HEK293 (cell line): ENCODE measurements around the gene CFAP65.

Source experiments
- CTCF ChIA-PET: fragments of 350-600 bp; formaldehyde crosslinking; extraction: SDS; loops from one replicate; lab custom pipeline; 2021; ENCODE audit warnings: antibody characterized with exemption; lab: Yijun Ruan, JAX
- POLR2A ChIA-PET: fragments of 300-600 bp; formaldehyde crosslinking; extraction: SDS; loops from one replicate; lab custom pipeline; 2020; ENCODE audit warnings: antibody characterized with exemption, inconsistent platforms; lab: Yijun Ruan, JAX
- H3K27ac ChIP-seq: fragments of 200-500 bp; sonication (Bioruptor generic); 2 replicates; pipeline ENCODE4 v1.5.1; 2014; ENCODE audit warnings: low read depth, low read length, control low read depth, inconsistent platforms; ENCODE audit errors: extremely low read depth
- H3K36me3 ChIP-seq, 2 experiments: fragments of 200-500 bp in 1 of 2; sonication (Bioruptor generic) in 1 of 2; 1 replicate in 1 of 2; 2 replicates in 1 of 2; pipeline ENCODE4 v1.5.1; 2014 to 2017; ENCODE audit warnings: inconsistent platforms in 2 of 2, low read length in 2 of 2; ENCODE audit not compliant: control insufficient read depth in 2 of 2, insufficient read depth in 1 of 2
- H3K4me1 ChIP-seq: fragments of 200-500 bp; sonication (Bioruptor generic); 2 replicates; pipeline ENCODE4 v1.5.1; 2014; ENCODE audit warnings: mild to moderate bottlenecking, low read length, inconsistent platforms; ENCODE audit not compliant: control insufficient read depth, insufficient read depth
- H3K4me3 ChIP-seq: 2 replicates; pipeline ENCODE4 v1.5.1; 2011; ENCODE audit warnings: low read depth, mild to moderate bottlenecking, control low read depth, low read length, moderate library complexity
- H3K9me3 ChIP-seq: fragments of 200-500 bp; sonication (Bioruptor generic); 2 replicates; pipeline ENCODE4 v1.5.1; 2014; ENCODE audit warnings: low read depth, low read length, inconsistent platforms; ENCODE audit not compliant: control insufficient read depth, insufficient read depth
- BCL11B ChIP-seq: fragments of 450-650 bp; formaldehyde crosslinking; IDR thresholded peaks from 2 replicates; pipeline ENCODE4 v1.5.1; 2016; ENCODE audit warnings: low read depth, missing biosample characterization, missing genetic modification characterization
- EGR2 ChIP-seq: fragments of 450-650 bp; formaldehyde crosslinking; IDR thresholded peaks from 2 replicates; pipeline ENCODE4 v1.5.1; 2016; ENCODE audit warnings: low read depth, missing biosample characterization, missing genetic modification characterization
- GLI2 ChIP-seq: fragments of 450-650 bp; formaldehyde crosslinking; IDR thresholded peaks from 2 replicates; pipeline ENCODE4; 2017; ENCODE audit warnings: missing biosample characterization, missing genetic modification characterization, low read depth, borderline replicate concordance
- GLIS1 ChIP-seq: fragments of 450-650 bp; formaldehyde crosslinking; IDR thresholded peaks from 2 replicates; pipeline ENCODE4 v1.5.1; 2016; ENCODE audit warnings: missing biosample characterization, missing genetic modification characterization
- GLIS2 ChIP-seq: fragments of 450-650 bp; formaldehyde crosslinking; IDR thresholded peaks from 2 replicates; pipeline ENCODE4 v1.5.1; 2016; ENCODE audit warnings: missing biosample characterization, missing genetic modification characterization
- HIC1 ChIP-seq: fragments of 450-650 bp; formaldehyde crosslinking; IDR thresholded peaks from 2 replicates; pipeline ENCODE4 v1.5.1; 2016; ENCODE audit warnings: missing biosample characterization, missing genetic modification characterization
- SCRT2 ChIP-seq: fragments of 450-650 bp; formaldehyde crosslinking; IDR thresholded peaks from 2 replicates; pipeline ENCODE4 v1.5.1; 2016; ENCODE audit warnings: missing biosample characterization, missing genetic modification characterization
- WT1 ChIP-seq: fragments of 450-650 bp; formaldehyde crosslinking; IDR thresholded peaks from 2 replicates; pipeline ENCODE4 v1.5.1; 2016; ENCODE audit warnings: missing biosample characterization, missing genetic modification characterization
- ZBTB10 ChIP-seq: fragments of 450-650 bp; formaldehyde crosslinking; IDR thresholded peaks from 2 replicates; pipeline ENCODE4 v1.5.1; 2016; ENCODE audit warnings: missing biosample characterization, missing genetic modification characterization
- ZBTB26 ChIP-seq: fragments of 450-650 bp; formaldehyde crosslinking; optimal IDR thresholded peaks from 2 replicates; pipeline ENCODE3; 2016; ENCODE audit warnings: missing biosample characterization, mild to moderate bottlenecking, missing genetic modification characterization
- ZBTB8A ChIP-seq: fragments of 450-650 bp; formaldehyde crosslinking; IDR thresholded peaks from 2 replicates; pipeline ENCODE4 v1.5.1; 2016; ENCODE audit warnings: missing biosample characterization, missing genetic modification characterization
- ZFHX2 ChIP-seq: fragments of 450-650 bp; formaldehyde crosslinking; conservative IDR thresholded peaks from 2 replicates; pipeline ENCODE4 v1.5.1; 2016; ENCODE audit warnings: missing biosample characterization, missing genetic modification characterization
- ZNF292 ChIP-seq: fragments of 450-650 bp; formaldehyde crosslinking; IDR thresholded peaks from 2 replicates; pipeline ENCODE4 v1.5.1; 2016; ENCODE audit warnings: low read depth, missing biosample characterization, missing genetic modification characterization, borderline replicate concordance
- ZNF335 ChIP-seq: fragments of 450-650 bp; formaldehyde crosslinking; conservative IDR thresholded peaks from 2 replicates; pipeline ENCODE4 v1.5.1; 2016; ENCODE audit warnings: missing biosample characterization, missing genetic modification characterization
- ZNF513 ChIP-seq: fragments of 450-650 bp; IDR thresholded peaks from 2 replicates; pipeline ENCODE4 v1.5.1; 2018; ENCODE audit warnings: missing biosample characterization, missing genetic modification characterization
- ZNF621 ChIP-seq: fragments of 450-650 bp; formaldehyde crosslinking; IDR thresholded peaks from 2 replicates; pipeline ENCODE4 v1.5.1; 2017; ENCODE audit warnings: missing biosample characterization, missing genetic modification characterization
- TF ChIP-seq, protein P1 (sequence below): fragments of 450-650 bp; formaldehyde crosslinking; IDR thresholded peaks from 2 replicates; pipeline ENCODE4 v1.5.1; 2017; ENCODE audit warnings: missing biosample characterization, missing genetic modification characterization
- TF ChIP-seq, protein P2 (sequence below): fragments of 450-650 bp; formaldehyde crosslinking; conservative IDR thresholded peaks from 2 replicates; pipeline ENCODE4 v1.5.1; 2016; ENCODE audit warnings: low read depth, missing biosample characterization, missing genetic modification characterization
- TF ChIP-seq, protein P3 (sequence below): fragments of 450-650 bp; formaldehyde crosslinking; IDR thresholded peaks from 2 replicates; pipeline ENCODE4 v1.5.1; 2016; ENCODE audit warnings: missing biosample characterization, missing genetic modification characterization

The CFAP65 gene

GRCh38 chr2:218961229-218961628 is 80.1 kb downstream of the CFAP65 start (continued):
- TF ChIP-seq ZNF621 (no peak), SCRT2 (tag by site-specific recombination) (peak; percentile 80)
- TF ChIP-seq, protein P1, sequence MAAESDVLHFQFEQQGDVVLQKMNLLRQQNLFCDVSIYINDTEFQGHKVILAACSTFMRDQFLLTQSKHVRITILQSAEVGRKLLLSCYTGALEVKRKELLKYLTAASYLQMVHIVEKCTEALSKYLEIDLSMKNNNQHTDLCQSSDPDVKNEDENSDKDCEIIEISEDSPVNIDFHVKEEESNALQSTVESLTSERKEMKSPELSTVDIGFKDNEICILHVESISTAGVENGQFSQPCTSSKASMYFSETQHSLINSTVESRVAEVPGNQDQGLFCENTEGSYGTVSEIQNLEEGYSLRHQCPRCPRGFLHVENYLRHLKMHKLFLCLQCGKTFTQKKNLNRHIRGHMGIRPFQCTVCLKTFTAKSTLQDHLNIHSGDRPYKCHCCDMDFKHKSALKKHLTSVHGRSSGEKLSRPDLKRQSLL (tag by site-specific recombination): no peak

GRCh38 chr2:218960309-218961165 is 80.8 kb downstream of the CFAP65 start:
- CTCF ChIA-PET: interaction anchor here (2.2 kb wide), 1 partner anchor 41 kb away, joined by 7 read pairs; no protein-coding TSS in a partner anchor
- Histone ChIP-seq H3K36me3 (no peaks in the 10 kb centered on the region), H3K27ac (no peak overlapping the region), H3K4me1 (peaks cover 9% of the 10 kb centered on the region), H3K9me3 (no peaks in the 10 kb centered on the region), H3K4me3 (peak overlapping the region; percentile 17)
- POLR2A ChIA-PET: interaction anchor here (1.5 kb wide), 1 partner anchor 51 kb away, joined by 6 read pairs; no protein-coding TSS in a partner anchor
- TF ChIP-seq ZNF292 (no peak), ZNF513 (tag by site-specific recombination) (0 out of 2 replicates have a peak, but pooled peaks have one; percentile 26), EGR2 (peak; percentile 12; the same call in 1 of the 2 replicates), GLIS1 (tag by site-specific recombination) (peak; percentile 16; the same call in 1 of the 2 replicates), GLI2 (tag by site-specific recombination) (no peak), BCL11B (tag by site-specific recombination) (no peak), GLIS2 (tag by site-specific recombination) (0 out of 2 replicates have a peak, but pooled peaks have one; percentile 16), ZBTB8A (tag by site-specific recombination) (peak; percentile 8; the same call in 1 of the 2 replicates), ZNF335 (tag by site-specific recombination) (peak; percentile 80), WT1 (tag by site-specific recombination) (no peak), ZNF621 (no peak), ZFHX2 (tag by site-specific recombination) (peak; percentile 63), ZBTB26 (tag by site-specific recombination) (peak; percentile 41), ZBTB10 (no peak), HIC1 (tag by site-specific recombination) (0 out of 2 replicates have a peak, but pooled peaks have one; percentile 31)
- TF ChIP-seq, protein P2, sequence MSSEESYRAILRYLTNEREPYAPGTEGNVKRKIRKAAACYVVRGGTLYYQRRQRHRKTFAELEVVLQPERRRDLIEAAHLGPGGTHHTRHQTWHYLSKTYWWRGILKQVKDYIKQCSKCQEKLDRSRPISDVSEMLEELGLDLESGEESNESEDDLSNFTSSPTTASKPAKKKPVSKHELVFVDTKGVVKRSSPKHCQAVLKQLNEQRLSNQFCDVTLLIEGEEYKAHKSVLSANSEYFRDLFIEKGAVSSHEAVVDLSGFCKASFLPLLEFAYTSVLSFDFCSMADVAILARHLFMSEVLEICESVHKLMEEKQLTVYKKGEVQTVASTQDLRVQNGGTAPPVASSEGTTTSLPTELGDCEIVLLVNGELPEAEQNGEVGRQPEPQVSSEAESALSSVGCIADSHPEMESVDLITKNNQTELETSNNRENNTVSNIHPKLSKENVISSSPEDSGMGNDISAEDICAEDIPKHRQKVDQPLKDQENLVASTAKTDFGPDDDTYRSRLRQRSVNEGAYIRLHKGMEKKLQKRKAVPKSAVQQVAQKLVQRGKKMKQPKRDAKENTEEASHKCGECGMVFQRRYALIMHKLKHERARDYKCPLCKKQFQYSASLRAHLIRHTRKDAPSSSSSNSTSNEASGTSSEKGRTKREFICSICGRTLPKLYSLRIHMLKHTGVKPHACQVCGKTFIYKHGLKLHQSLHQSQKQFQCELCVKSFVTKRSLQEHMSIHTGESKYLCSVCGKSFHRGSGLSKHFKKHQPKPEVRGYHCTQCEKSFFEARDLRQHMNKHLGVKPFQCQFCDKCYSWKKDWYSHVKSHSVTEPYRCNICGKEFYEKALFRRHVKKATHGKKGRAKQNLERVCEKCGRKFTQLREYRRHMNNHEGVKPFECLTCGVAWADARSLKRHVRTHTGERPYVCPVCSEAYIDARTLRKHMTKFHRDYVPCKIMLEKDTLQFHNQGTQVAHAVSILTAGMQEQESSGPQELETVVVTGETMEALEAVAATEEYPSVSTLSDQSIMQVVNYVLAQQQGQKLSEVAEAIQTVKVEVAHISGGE: peak; percentile 48; the same call in 1 of the 2 replicates
- TF ChIP-seq, protein P3, sequence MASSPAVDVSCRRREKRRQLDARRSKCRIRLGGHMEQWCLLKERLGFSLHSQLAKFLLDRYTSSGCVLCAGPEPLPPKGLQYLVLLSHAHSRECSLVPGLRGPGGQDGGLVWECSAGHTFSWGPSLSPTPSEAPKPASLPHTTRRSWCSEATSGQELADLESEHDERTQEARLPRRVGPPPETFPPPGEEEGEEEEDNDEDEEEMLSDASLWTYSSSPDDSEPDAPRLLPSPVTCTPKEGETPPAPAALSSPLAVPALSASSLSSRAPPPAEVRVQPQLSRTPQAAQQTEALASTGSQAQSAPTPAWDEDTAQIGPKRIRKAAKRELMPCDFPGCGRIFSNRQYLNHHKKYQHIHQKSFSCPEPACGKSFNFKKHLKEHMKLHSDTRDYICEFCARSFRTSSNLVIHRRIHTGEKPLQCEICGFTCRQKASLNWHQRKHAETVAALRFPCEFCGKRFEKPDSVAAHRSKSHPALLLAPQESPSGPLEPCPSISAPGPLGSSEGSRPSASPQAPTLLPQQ (tag by site-specific recombination): peak; percentile 52
